ENCODE measurements around the gene CDK11A.
"Not testable (repeated sequence)": the region's sequence is repeated elsewhere in the genome, so short reads cannot be mapped to it uniquely, and the experiment has no call there.

The CDK11A gene

DNA sequence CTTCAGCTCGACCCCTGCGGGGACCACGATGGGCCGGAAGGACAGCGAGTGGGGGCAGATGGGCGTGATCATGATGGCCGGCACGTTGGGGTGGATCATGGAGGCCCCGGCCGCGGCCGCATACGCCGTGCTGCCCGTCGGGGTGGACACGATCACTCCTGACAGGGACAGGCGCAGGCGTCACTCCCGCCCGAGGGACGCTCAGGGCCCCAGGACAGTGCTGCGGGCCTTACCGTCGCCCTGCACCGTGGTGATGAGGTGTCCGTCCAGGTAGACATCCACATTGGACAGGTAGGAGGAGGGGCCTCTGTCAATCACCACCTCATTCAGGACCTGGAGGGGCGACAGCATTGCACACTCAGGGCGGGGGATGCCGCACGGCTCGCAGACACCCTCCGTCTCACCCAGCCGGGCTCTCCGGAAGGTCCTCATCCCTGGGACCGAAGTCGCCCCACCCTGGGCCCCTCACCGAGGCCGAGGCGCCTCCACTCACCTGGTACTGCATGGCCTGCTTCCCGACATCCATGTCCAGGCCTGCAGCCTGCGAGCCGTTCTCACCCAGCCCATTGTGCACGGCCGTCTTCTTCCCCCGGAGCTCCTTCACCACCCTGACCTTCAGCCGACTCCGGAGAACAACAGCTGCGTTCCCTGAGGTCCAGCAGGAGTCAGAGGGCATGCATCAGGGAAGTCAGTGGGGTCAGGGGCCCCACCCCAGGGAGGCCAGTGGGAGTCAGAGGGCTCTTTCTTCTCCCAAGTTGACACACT lies 30.1 kb upstream of the CDK11A start:
- no peak for DNase-seq (ENCODE audit: low spot score)

- DNase-seq (ENCODE audit: low spot score), result no peak
Observed at GRCh38 chr1:1753607-1754005, 29.4 kb upstream of the CDK11A start.

- DNase-seq (ENCODE audit: low spot score), result no peak
Observed at GRCh38 chr1:1752636-1753606, 28.8 kb upstream of the CDK11A start.

DNA sequence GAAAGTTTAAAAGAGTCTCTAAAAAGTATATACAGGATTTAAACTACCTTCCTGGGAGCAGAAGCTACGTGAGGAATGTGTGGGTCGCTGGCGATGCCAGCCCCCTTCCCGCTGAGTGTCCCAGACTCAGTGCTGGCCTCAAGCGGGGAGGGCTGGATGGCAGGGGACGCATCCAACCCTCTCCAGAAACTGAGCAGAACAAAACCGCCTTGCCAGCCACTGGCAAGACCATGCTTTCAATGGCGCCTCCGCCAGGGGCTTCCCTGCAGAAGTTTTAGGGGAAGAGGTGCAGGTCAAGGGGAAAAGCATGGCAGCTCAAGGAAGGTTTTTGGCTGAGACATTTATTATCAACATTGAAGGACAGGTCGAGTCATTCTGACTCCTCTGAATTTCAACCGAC lies 28.0 kb upstream of the CDK11A start:
- no peak for DNase-seq (ENCODE audit: low spot score)

DNA sequence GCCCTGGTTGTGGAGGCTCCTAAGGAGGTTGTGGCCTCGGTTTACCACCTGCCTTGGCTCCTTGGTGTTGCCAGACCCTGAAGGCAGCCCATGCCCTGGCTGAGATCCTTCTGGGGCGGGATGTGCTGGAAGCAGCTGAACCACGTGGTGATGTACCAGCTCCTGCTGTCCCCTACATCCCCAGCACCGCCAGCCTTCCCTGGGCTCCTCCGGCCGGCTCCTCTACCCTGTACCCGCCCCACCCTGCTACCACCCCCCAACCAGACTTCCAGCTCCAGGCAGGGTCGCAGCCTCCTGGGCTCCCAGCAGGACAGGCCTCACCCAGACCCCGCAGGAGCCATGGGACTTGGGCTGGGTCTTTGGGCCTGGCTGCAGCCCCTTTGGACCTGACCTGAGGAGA lies 25.8 kb upstream of the CDK11A start:
- not testable (repeated sequence) for DNase-seq (ENCODE audit: low spot score)

DNA sequence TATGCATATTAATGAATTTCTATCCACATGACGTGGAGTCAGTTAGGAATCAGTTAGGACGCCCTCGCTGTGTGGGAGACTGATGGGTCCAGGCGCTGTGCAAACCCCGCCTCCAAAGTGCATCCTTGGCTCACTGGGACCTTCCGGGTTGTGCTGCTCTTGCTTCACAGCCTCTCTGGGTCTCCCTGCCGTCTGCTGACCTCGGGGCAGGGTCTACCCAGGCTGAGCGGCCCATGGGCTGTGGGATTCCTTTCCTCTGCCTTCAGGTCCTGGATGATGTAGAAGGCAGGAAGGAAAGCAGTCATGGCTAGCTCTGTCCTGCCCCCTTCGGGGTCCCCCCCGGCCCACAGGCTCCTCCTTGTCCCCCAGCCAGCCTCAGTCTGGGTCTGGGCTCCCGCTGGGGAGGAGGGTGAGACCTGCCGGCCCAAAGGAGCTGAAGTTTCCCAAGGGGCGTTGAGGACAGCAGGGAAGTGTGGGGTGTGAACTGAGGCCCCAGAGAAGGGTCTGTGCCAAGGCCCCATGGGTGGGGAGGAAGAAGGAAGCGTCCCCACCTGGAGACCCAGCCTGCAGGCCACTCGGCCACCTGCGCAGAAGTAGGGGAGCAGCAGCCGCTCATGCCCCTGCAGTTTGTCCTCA lies 24.6 kb upstream of the CDK11A start:
- no peak for DNase-seq (ENCODE audit: low spot score)

DNA sequence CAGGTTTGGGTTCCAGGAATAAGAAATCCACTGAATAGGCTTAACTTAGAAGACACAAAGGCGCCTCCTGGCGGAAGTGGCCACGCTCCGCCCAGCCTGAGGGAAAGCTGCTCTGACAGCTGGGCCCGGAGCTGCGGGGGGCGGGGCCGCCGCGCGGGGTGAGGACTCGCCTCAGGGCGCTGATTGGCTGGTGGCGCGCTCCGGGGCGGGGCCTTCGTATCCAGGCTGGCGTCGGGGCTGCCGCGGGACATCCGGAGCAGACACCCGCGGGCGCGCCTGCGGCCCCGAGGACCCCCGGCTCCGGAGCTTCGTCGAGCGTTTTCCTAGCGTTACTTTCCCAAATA lies 22.4 kb upstream of the CDK11A start:
- DNase-seq (ENCODE audit: low spot score), result not testable (repeated sequence)

- peak; percentile 9 for DNase-seq (ENCODE audit: low spot score)
Observed at GRCh38 chr1:1745651-1746565, 21.8 kb upstream of the CDK11A start.

DNA sequence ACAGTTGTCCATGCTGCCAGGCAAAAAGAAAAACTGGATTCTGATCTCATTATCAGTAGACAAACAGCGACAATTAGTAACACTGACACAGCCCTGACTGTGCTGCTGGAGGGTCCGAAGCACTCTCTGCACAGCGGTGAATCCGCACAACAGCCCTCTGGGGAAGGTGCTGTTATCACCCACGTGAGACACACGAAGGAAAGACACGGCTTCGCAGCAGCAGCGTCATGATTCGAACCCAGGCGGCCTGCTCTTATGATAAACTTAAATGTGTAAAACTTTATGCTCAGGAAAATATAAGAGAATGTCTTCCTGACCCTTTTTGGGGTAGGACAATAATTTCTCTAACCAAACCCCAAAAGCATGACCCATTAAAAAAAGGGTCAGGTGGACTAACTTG lies 18.4 kb upstream of the CDK11A start:
- DNase-seq (ENCODE audit: low spot score), result not testable (repeated sequence)

- not testable (repeated sequence) for DNase-seq (ENCODE audit: low spot score)
Observed at GRCh38 chr1:1741013-1741412, 16.9 kb upstream of the CDK11A start.

- DNase-seq (ENCODE audit: low spot score), result not testable (repeated sequence)
Observed at GRCh38 chr1:1738799-1739337, 14.7 kb upstream of the CDK11A start.

DNA sequence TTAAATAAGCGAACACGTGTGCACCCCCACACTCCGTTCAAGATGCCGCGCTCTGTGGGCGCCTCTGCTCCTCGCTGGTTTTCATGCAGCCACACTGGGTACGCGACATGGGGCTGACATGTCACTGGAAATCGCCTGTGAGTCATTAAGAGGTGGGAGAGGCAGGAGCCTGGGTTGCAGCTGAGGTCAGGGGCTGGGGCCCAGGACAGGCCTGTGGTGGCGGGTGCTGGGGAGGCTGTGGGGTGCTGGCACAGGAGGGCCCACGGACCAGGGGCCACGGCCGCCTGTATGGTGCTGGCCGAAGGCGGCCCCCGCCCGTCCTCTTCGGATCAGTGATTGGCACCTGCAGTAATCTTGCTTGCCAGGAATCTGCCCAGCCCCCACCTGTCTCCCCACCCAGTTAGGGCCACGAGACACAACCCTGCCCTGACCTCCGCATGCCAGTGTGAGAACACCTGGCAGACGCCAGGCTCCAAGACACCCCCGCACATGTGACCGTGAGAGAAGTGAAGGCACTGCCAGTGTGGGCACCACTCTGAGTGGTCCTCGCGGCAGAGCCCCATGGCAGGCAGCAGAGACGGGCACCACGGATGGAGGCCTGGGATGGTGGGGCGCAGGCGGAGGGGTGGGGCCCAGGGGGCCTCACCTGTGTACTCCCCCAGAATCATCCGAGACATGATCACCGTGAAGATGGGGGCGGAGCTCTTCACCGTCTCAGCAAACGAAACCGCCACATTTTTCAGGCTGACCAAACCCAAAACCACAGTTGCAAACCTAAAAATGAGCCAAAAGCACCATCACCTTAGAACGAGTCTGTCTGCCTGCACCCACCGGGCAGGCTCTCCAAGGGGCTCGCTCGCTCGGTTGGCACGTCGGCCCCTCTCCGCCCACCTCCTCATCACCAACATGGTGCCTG lies 13.8 kb upstream of the CDK11A start:
- not testable (repeated sequence) for DNase-seq (ENCODE audit: low spot score)

DNA sequence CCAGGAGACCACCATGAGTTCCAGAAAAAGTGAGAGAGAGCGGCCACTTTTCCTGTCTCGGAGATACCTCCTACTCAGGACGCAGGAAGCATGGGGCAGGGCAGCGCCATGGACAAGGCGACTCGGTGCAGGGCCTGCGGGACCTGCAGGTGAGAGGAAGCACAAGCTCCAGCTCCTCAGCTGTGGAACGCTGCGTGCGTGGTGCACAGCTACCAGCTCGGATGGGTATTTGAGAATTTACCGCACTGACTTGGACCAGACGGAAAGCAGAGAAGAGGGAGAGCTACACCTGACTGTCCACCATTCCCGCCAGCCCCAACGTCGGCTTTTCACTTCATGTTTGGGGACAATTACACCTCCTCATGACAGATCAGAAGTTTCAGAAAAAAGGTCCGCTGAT lies 8.2 kb upstream of the CDK11A start:
- no peak for DNase-seq (ENCODE audit: low spot score)

GRCh38 chr1:1730870-1731269 lies 6.7 kb upstream of the CDK11A start:
- DNase-seq (ENCODE audit: low spot score), result no peak

- not testable (repeated sequence) for DNase-seq (ENCODE audit: low spot score)
Observed at GRCh38 chr1:1730230-1730629, 6.1 kb upstream of the CDK11A start.

DNA sequence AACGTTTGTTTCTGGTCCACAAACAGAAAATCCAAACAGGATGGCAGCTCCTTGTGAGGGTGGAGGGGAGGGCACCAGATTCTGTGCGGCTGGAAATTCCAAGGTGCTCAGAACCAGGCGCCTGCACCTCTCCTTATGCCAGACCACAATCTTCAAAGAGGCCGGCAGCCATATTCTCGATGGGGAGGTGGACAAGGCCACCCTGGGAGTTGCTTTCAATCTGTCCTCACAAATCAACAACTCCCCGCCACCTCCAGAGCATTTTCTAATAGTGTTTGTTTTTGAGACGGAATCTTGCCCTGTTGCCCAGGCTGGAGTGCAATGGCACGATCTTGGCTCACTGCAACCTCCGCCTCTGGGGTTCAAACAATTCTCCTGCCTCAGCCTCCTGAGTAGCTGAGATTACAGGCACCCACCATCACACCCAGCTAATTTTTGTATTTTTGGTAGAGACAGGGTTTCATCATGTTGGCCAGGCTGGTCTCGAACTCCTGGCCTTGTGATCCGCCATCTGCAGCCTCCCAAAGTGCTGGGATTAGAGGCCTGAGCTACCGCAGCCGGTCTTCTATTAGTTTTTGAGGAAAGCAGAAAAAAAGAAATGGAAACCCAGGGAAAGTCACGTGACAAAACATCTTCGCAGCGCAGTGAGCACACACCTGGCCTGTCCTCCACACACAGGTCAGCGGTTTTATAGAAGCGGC lies 5.1 kb upstream of the CDK11A start:
- not testable (repeated sequence) for DNase-seq (ENCODE audit: low spot score)

DNA sequence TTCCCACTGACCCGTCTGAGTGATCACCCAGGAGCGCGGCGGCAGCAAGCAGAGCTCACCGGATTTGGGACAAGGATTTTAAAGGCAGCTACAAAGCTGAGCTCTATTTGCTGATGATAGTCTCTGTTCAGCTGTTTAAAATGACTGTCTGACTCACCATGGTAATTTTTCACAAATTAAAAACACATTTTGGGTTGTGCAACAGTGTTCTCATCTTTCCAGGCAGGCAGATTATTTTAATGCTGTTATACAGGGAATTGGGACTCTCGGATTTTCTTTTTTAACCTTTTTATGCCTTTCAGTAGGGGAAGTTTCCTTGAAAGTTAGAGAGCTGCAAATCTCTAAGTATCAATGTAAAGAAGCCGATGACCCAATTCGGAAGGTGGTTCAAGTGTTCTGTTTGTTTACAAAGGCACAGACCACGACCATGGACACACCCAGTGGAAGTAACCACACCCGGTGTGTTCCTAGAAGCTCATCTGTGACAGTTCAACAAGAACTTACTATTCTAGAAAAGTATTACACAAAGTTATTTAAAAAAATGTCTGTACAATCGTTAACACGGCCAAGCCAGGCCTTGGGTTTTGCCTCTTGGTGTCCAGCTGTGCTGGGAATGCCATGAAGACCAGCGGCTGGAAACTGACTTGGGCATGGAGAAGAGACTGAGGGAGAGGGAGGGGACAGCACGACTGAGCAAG lies 4.3 kb upstream of the CDK11A start:
- not testable (repeated sequence) for DNase-seq (ENCODE audit: low spot score)

DNA sequence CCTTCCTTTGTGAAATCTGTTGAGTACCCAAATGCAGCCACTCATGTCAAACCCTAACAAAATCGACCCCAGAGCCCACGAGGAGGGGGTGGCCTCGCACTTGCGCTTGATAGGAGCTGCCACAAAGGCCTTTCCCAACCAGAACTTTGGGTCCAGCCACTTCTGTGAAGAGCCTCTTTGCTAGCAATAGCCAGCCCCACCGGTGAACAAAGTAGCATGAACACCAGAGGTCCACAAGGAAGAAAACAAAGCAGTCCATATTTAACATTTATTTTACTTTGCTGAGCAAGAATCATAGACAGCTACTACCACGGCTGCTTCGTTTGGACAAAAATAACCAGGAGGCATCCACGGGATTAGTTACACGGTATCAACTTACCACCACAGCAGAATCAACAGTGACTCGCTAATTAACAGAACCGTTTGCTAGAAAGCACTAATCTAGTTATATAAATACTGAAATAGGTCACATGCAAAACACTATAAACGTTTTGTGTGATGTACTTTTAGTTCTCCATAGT lies 3.0 kb upstream of the CDK11A start:
- DNase-seq (ENCODE audit: low spot score), result not testable (repeated sequence)

DNA sequence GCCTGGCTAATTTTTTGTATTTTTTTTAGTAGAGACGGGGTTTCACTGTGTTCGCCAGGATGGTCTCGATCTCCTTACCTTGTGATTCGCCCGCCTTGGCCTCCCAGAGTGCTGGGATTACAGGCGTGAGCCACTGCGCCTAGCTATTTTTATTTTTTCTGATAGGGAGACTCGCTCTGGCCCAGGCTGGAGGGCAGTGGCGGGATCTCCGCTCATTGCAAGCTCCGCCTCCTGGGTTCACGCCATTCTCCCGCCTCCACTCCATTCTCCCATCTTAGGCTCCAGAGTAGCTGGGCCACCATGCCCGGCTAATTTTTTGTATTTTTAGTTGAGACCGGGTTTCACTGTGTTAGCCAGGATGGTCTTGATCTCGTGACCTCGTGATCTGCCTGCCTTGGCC lies 1.9 kb upstream of the CDK11A start:
- DNase-seq (ENCODE audit: low spot score), result not testable (repeated sequence)

Measured in iPS-NIHi11 (cell line).